OCI-LY3 (cell line): ENCODE results near the gene FBXO28.
"Not testable (repeated sequence)": the region's sequence is repeated elsewhere in the genome, so short reads cannot be mapped to it uniquely, and the experiment has no call there.

Source experiments
- H2AFZ ChIP-seq: fragments of 200-600, 300-600 bp; shearing (Covaris generic); 2 replicates; pipeline ENCODE4 v1.6.0; 2014; ENCODE audit warnings: antibody characterized with exemption, low read depth, low read length
- H3K27ac ChIP-seq: fragments of 200-600, 300-600 bp; sonication (generic); 2 replicates; pipeline ENCODE4 v1.5.1; 2014; ENCODE audit warnings: mild to moderate bottlenecking, low read length, moderate library complexity, mixed read lengths
- H3K27me3 ChIP-seq: fragments of 200-600, 300-600 bp; sonication (generic); 2 replicates; pipeline ENCODE4 v1.6.1; 2014; ENCODE audit warnings: low read depth, low read length, mixed read lengths
- H3K36me3 ChIP-seq: fragments of 200-600, 300-600 bp; sonication (generic); replicated peaks from 2 replicates; pipeline ENCODE3; 2014; ENCODE audit warnings: low read depth, low read length, mixed read lengths
- H3K4me1 ChIP-seq: fragments of 300-600, 200-600 bp; sonication (generic); 2 replicates; pipeline ENCODE4 v1.6.1; 2014; ENCODE audit warnings: low read length, mixed read lengths
- H3K4me2 ChIP-seq: fragments of 200-600, 300-600 bp; sonication (generic); 2 replicates; pipeline ENCODE4 v1.6.1; 2014; ENCODE audit warnings: low read length, mixed read lengths
- H3K4me3 ChIP-seq: fragments of 300-600, 200-600 bp; sonication (generic); 2 replicates; pipeline ENCODE4 v1.5.1; 2014; ENCODE audit warnings: antibody characterized with exemption, mild to moderate bottlenecking, low read length, moderate library complexity
- H3K79me2 ChIP-seq: fragments of 300-600, 200-600 bp; shearing (Covaris generic); 2 replicates; pipeline ENCODE4 v1.6.1; 2014; ENCODE audit warnings: mild to moderate bottlenecking, low read length, mixed read lengths
- H3K9ac ChIP-seq: fragments of 300-600, 200-600 bp; shearing (Covaris generic); 2 replicates; pipeline ENCODE4 v1.6.0; 2014; ENCODE audit warnings: mild to moderate bottlenecking, low read length, moderate library complexity
- H3K9me3 ChIP-seq: fragments of 200-600, 300-600 bp; shearing (Covaris generic); 2 replicates; pipeline ENCODE4 v1.6.1; 2014; ENCODE audit warnings: low read length, mixed read lengths; ENCODE audit not compliant: insufficient read depth
- H4K20me1 ChIP-seq: fragments of 200-600, 300-600 bp; sonication (generic); 2 replicates; pipeline ENCODE4 v1.6.1; 2016; ENCODE audit warnings: low read length, mixed read lengths; ENCODE audit not compliant: insufficient read depth
- EZH2phosphoT487 ChIP-seq: fragments of 200-600 bp; shearing (Covaris generic); IDR thresholded peaks from 2 replicates; pipeline ENCODE4 v1.6.1; 2018; ENCODE audit warnings: antibody characterized with exemption, mixed run types, low read depth
- TF ChIP-seq, protein P1 (sequence below): fragments of 200-600, 300-600 bp; sonication (generic); IDR thresholded peaks from 2 replicates; pipeline ENCODE4 v1.5.1; 2014; ENCODE audit warnings: antibody characterized with exemption, low read length, low read depth

Gene FBXO28

DNA sequence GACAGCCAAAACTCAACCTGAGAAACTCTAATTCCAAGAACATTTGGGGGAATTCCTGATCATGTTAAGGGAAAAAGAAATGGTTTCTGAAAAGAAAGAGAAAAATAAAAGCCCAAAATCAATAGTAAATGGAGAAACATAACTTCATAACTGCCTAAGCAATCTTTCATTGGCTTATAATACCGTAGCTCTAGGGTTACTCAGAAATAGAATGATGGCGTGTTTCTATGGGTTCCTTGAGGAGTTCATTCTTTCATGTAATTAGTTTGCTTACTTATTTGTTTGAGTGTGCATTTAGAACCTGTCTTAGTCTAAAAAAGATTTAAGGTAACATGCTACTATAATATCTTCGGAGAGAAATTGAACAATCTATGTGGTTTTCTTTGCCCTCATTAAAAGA lies 37.5 kb upstream of the FBXO28 start:
- no peak overlapping the region for H3K27ac ChIP-seq
- H3K79me2 ChIP-seq = no peaks in the 10 kb centered on the region
- H4K20me1 ChIP-seq = no peaks in the 10 kb centered on the region
- no peak overlapping the region for H2AFZ ChIP-seq
- no peak overlapping the region for H3K4me2 ChIP-seq
- H3K4me3 ChIP-seq = no peak overlapping the region
- no peak overlapping the region for H3K9ac ChIP-seq
- H3K27me3 ChIP-seq = peaks cover 31% of the 10 kb centered on the region
- no peaks in the 10 kb centered on the region for H3K36me3 ChIP-seq
- TF ChIP-seq, protein P1, sequence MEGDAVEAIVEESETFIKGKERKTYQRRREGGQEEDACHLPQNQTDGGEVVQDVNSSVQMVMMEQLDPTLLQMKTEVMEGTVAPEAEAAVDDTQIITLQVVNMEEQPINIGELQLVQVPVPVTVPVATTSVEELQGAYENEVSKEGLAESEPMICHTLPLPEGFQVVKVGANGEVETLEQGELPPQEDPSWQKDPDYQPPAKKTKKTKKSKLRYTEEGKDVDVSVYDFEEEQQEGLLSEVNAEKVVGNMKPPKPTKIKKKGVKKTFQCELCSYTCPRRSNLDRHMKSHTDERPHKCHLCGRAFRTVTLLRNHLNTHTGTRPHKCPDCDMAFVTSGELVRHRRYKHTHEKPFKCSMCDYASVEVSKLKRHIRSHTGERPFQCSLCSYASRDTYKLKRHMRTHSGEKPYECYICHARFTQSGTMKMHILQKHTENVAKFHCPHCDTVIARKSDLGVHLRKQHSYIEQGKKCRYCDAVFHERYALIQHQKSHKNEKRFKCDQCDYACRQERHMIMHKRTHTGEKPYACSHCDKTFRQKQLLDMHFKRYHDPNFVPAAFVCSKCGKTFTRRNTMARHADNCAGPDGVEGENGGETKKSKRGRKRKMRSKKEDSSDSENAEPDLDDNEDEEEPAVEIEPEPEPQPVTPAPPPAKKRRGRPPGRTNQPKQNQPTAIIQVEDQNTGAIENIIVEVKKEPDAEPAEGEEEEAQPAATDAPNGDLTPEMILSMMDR = no peak
- no peak for TF ChIP-seq EZH2phosphoT487
- H3K4me1 ChIP-seq = no peaks in the 10 kb centered on the region
- no peaks in the 10 kb centered on the region for H3K9me3 ChIP-seq

DNA sequence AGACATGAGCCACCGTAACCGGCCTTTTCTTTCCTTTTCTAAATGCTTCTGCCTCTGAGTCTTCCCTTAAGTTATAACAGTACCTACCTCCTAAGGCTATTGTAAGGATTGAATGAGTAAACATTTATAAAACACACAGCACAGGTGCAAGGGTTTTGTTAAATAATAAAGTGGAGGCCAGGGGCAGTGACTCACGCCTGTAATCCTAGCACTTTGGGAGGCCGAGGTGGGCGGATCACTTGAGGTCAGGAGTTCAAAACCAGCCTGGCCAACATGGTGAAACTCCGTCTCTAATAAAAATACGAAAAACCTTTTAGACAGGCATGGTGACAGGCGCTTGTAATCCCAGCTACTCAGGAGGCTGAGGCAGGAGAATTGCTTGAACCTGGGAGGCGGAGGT lies 34.3 kb upstream of the FBXO28 start:
- not testable (repeated sequence) for H3K4me2 ChIP-seq, H3K4me1 ChIP-seq, H3K79me2 ChIP-seq, H3K9ac ChIP-seq, H3K9me3 ChIP-seq, H3K27ac ChIP-seq, H2AFZ ChIP-seq, H3K36me3 ChIP-seq, H3K4me3 ChIP-seq, H4K20me1 ChIP-seq
- peaks cover 17% of the 10 kb centered on the region for H3K27me3 ChIP-seq

- H3K4me1 ChIP-seq = no peaks in the 10 kb centered on the region
- H3K9ac ChIP-seq = no peak overlapping the region
- H3K9me3 ChIP-seq = no peaks in the 10 kb centered on the region
- no peak overlapping the region for H3K4me3 ChIP-seq
- no peak for TF ChIP-seq EZH2phosphoT487
- TF ChIP-seq, protein P1 = no peak
- H3K36me3 ChIP-seq = no peaks in the 10 kb centered on the region
- H3K79me2 ChIP-seq = no peaks in the 10 kb centered on the region
- H3K4me2 ChIP-seq = no peak overlapping the region
- H2AFZ ChIP-seq = no peak overlapping the region
- peaks cover 16% of the 10 kb centered on the region for H3K27me3 ChIP-seq
- H4K20me1 ChIP-seq = no peaks in the 10 kb centered on the region
- no peak overlapping the region for H3K27ac ChIP-seq
These were observed 33.7 kb upstream of the FBXO28 start for GRCh38 chr1:224080115-224080774.

DNA sequence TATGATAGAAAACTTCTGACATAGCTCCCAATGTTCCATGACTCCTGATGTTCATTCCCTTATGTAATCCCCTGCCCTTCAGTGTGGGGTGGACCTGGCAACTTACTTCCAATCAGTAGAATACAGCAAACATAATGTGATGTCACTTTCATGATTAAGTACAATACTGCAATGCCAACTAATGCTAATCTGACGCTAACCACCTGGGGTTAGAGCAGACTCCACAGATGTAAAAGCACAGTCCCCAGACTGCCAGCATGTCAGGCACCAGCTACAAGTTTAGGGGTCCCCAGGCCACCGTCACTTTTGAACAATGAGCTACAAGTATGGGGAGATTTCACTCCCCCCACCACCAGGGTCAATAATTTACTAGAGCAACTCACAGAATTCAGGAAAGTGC lies 32.3 kb upstream of the FBXO28 start:
- H3K36me3 ChIP-seq = no peaks in the 10 kb centered on the region
- no peak for TF ChIP-seq EZH2phosphoT487
- TF ChIP-seq, protein P1 = no peak
- peaks cover 19% of the 10 kb centered on the region for H3K27me3 ChIP-seq
- H3K4me3 ChIP-seq = no peak overlapping the region
- no peak overlapping the region for H3K27ac ChIP-seq
- no peaks in the 10 kb centered on the region for H4K20me1 ChIP-seq
- no peaks in the 10 kb centered on the region for H3K4me1 ChIP-seq
- H3K9ac ChIP-seq = no peak overlapping the region
- H3K9me3 ChIP-seq = no peaks in the 10 kb centered on the region
- H3K79me2 ChIP-seq = no peaks in the 10 kb centered on the region
- no peak overlapping the region for H3K4me2 ChIP-seq
- H2AFZ ChIP-seq = no peak overlapping the region
